A549 (cell line): ENCODE measurements around the gene THBS4.

Experiments
- POLR2A ChIP-seq: IDR thresholded peaks from 2 replicates; pipeline ENCODE4 v1.6.1; 2012; ENCODE audit warnings: mild to moderate bottlenecking, low read length
- TF ChIP-seq, protein P1 (sequence below): fragments of >200 bp; sonication (Bioruptor Twin); formaldehyde crosslinking; IDR thresholded peaks from 3 replicates; pipeline ENCODE4 v1.5.1; 2016

DNA sequence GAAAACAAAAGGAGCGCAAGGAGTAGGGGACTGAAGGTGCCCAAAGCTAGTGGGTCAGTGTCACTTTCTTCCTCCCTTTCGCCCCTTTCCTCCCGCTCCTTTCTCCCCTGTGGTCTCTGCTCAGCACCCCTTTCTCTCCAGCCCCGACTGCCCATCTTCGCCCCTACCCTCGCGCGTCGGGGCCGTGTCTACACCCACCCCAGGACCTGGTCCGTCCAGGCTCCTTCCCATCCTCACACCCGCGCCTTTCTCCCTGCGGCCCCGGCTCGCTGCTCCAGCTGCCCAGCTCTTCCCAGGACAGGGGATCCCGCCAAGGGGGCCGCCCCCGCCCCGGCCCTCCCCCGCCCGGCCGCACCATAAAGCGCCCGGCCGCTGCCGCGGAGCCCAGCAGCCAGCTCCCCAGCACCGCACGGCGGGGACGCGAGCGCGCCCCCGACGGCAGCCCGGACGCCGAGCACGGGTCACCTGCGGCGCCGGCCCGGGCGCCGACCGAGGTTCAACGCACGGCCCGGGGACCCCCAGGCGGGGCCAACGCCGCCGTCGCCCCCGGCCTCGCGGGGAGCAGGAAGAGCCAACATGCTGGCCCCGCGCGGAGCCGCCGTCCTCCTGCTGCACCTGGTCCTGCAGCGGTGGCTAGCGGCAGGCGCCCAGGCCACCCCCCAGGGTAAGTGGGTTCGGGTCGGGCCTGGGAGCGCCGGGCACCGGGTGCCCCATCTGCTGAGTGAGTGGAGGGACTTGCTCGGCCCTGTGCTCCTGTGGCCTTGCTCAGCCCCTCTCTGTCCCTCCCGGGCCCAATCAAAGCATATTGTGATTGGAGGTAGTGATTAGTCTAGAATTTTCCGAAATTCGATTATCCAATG, at the start of gene THBS4:
- TF ChIP-seq, protein P1, sequence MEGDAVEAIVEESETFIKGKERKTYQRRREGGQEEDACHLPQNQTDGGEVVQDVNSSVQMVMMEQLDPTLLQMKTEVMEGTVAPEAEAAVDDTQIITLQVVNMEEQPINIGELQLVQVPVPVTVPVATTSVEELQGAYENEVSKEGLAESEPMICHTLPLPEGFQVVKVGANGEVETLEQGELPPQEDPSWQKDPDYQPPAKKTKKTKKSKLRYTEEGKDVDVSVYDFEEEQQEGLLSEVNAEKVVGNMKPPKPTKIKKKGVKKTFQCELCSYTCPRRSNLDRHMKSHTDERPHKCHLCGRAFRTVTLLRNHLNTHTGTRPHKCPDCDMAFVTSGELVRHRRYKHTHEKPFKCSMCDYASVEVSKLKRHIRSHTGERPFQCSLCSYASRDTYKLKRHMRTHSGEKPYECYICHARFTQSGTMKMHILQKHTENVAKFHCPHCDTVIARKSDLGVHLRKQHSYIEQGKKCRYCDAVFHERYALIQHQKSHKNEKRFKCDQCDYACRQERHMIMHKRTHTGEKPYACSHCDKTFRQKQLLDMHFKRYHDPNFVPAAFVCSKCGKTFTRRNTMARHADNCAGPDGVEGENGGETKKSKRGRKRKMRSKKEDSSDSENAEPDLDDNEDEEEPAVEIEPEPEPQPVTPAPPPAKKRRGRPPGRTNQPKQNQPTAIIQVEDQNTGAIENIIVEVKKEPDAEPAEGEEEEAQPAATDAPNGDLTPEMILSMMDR, result no peak
- TF ChIP-seq POLR2A, result no peak
